Activated CD4-positive, CD25-positive, alpha-beta regulatory T cell (primary cell): ENCODE measurements around the gene ANKRD11.
"Not testable (repeated sequence)": the region's sequence is repeated elsewhere in the genome, so short reads cannot be mapped to it uniquely, and the experiment has no call there.

ENCODE experiments used
- DNase-seq, 4 experiments: peaks; one replicate each; lab custom pipeline; 2025; lab: John Stamatoyannopoulos, UW

Gene ANKRD11

GRCh38 chr16:89280546-89281188 is 209.7 kb downstream of the ANKRD11 start:
- DNase-seq = no peak

- DNase-seq = no peak
These were observed 210.5 kb downstream of the ANKRD11 start for GRCh38 chr16:89279666-89280481.

DNA sequence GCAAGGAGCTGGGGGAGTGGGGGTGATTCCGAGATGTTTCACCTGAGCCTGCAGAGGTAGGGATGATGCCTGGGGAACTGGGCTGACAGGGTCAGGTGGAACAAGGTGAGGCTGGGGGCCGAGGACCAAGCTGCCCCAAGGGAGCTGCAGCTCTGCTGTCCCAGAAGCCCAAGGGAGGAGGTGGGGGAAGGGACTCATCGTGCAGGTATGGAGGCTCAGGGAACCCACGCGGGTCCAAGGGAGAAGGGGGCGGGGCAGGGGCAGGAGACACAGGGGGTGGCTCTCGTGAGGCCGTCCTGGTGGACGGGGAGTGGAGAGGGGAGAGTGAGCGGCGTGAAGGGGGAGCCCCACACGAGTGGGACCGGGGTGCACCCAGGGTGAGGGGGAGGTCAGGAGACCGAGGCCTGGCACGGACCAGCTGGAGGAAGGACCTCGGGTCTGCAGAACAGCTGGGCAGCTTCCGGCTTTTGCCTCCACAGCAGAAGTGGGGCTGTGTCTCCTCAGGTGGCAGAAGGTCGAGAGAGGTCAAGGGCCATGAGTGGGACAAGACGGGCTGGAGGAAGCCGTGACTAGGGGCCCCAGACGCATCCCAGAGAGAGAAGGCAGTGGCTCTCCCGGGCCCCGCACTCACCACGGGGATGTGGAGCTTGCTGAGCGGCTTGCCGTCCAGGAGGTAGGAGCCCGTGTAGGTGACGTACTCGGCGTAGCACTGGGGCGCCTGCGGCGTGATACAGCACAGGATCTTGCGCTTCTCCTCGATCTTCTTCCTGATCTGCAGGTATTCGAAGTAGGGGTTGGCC is 211.7 kb downstream of the ANKRD11 start:
- DNase-seq = no peak

DNA sequence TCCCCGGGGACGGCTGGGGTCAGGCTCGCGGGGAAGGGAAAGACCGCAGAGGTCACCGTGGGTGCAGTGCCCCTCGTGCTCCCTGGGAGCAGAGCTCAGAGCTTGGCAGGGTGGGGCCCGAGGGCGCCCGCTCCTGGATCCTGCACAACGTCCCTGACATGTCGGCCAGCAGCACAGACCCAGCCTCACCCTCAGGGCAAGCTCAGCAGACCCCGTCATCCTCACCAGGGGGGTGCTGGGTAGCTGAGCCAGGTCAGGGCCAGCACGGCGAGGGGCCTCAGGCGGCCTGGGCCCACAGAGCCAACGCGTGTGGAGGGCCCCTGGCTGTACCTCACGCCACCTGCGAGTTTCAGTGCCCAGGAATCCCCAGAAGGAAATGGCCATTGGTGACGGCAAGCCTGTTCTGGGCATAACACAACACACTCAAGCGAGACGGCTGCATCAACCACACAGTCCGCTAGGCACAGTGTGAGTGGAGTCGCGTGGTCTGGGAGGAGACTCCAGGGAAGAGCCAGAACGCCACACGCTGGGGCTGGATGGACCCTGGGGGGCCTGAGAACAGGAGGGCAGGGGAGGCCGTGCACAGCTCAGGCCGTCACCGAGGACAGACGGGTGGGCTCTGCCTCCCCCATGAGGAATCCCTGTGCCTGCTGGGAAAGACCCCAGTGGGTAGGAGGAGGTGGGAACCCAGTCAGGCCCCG is 212.6 kb downstream of the ANKRD11 start:
- no peak for DNase-seq

GRCh38 chr16:89277049-89277448 is 213.3 kb downstream of the ANKRD11 start:
- no peak for DNase-seq

DNA sequence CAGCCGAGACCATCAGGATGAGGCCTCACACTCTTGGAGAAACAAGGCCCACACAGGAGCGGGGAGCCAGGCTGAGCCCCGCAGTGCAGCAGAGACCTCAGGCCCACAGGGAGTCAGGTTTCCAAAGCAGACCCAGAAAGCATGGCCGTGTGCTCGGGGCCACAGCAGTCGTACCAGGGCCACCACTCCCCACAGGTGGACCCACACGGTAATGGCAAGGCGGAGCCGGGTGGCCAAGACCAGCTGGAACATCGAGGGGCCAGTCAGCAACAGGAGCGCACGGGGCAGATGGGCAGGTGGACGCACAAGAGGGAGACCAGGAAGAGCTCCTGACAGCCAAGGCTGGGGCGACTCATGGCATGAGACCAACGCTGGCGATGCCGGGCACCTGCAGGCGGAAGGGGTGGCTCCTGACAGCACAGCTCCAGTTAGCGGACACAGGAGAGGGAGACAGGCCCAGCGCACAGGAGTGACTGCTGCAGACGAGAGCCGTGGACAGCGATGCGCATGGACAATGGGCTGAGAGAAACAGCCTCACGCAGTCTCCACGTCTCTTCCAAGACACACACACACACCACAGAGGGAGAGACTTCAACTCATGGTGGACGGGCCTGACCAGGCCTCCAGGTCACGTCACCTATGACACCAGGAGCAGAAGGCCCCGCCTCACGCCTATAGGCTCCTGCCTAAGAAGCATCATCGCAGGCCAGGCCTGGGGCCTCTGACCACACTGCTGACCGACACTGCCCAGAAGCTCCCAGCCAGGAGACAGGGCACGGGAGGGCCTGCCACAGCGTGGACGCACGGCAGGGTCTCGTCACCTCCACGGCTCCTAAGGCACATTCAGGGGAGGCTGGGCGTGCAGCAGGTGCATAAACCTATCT is 214.3 kb downstream of the ANKRD11 start:
- DNase-seq = no peak

DNA sequence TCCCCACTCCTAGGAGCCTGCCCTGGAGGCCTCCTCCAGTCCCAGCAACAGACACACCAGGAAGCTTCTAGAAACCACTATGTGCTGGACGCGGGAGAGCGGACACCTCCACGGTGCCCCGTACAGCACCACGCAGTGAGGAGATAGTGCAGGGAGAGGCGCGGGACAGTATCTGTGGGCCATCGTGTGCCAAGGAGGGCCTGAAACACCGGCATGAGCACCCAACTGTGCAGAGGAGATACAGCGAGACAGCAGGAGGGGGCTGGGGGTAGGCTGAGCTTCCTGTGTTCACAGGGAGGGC is 215.1 kb downstream of the ANKRD11 start:
- no peak for DNase-seq

DNA sequence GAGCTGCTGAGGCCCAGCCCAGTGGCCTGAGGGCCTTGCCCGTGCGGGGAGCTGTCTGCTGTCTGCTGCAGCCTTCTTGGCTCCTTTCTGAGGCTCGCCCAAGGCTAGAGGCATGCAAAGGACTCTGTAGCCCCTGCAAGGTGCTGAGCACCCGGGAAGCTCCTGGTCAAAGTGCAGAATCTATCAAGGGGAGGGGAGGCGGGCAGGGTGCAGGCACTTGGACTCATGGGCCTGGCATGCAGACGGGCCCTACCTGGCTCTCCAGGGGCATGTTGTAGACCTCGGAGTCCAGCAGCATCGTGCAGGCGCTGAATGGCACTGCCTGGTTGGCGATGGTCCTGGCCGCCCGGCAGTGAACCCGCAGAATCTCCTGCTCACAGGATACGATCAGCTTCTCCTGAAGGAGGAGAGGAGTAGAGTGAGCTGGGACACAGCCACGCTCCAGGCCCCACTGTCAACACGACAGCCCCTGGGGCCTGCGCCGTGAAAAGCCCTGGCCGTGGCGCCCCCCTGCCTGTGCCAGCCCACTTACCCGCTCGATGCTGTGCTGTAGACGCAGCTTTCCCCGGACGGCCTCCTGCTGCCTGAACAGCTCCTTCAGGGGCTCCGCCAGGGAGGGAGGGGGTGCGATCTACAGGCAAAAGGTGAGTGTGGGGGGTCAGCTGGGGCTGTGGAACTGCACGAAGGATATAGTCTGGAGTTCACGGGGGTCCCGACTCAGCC is 215.6 kb downstream of the ANKRD11 start:
- DNase-seq = no peak

- DNase-seq = no peak
These were observed 216.5 kb downstream of the ANKRD11 start for GRCh38 chr16:89273741-89274472.

DNA sequence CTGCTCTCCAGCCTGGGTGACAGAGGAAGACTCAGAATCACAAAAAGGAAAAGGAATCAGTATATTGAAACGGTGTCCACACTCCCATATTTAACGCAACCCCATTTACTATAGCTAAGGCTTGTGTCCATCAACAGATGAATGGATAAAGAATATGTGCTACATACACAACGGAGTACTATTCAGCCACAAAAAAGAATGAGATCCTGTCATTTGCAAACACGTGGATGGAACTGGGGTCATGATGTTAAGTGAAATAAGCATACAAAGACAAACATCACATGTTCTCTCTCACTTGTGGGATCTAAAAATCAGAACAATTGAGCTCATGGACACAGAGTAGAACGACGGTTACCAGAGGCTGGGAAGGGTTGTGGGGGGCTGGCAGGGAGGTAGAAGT is 217.7 kb downstream of the ANKRD11 start:
- DNase-seq = no peak

DNA sequence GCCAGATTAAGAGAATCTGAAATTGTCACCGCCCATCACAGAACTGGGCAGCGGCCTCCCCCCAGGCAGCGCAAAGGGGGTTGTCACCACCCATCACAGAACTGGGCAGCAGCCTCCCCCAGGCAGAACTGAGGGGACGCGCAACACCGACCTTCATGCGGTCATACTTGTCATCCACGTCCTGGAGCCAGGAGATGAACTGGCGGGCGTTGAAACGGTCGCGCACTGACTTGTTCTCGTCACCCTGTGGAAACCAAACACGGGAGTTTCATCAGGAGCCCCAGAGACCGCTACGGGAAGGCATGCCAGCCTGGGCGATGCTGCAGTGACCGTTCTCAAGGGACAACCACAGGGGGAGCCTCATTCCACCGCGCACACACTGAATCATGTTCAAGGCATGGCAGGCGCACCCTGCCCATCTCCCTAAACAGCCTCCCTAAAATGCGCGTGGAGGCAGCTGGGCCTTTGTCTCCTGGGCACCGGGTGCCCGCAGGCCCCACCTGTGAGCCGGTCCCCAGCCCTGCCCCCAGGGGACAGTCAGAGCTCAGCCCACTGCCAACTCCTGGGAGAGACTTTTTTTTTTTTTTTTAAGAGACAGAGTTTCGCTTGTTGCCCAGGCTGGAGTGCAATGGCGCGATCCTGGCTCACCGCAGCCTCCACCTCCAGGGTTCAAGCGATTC is 219.6 kb downstream of the ANKRD11 start:
- DNase-seq = no peak

DNA sequence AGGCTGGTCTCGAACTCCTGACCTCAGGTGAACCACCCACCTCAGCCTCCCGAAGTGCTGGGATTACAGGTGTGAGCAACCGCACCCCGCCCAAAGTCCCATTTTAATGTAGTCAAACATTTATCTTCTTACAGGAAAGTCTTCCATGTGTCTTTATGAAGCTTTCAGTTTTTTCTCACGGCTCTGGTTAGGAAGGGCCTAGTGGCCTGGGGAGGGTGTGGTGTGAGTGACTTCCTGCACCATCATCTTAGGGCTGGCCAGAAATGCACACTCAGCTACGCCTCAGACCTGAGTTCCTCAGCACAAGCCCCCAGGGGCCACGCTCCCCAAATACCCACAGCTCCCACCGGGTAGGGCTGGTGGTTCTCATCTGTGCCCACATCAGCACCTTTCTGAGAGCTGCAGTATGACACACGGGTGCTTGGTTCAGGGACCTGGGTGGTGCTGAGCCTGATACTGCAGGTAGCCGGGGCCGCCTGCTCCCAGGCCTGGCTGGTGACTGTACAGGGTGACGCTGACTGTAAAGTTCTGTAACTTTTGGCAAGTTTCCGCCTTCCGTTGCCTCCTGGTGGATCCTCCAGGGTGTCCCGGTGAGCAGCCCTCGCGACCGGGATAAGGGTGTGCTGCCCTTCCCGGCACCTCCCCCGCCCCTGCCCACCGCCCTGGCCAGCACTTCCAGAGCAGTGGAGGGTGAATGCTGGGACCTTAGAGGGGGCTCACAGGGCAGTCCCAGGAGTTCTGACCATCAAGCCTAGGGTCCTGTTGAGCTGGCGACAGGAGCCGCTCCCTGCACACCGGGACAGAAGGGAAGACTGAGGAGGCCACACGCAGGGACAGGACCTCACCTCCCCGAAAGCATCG is 220.3 kb downstream of the ANKRD11 start:
- no peak for DNase-seq

- DNase-seq = no peak
These were observed 221.2 kb downstream of the ANKRD11 start for GRCh38 chr16:89268987-89269735.

GRCh38 chr16:89268585-89268984 is 221.8 kb downstream of the ANKRD11 start:
- DNase-seq = no peak

DNA sequence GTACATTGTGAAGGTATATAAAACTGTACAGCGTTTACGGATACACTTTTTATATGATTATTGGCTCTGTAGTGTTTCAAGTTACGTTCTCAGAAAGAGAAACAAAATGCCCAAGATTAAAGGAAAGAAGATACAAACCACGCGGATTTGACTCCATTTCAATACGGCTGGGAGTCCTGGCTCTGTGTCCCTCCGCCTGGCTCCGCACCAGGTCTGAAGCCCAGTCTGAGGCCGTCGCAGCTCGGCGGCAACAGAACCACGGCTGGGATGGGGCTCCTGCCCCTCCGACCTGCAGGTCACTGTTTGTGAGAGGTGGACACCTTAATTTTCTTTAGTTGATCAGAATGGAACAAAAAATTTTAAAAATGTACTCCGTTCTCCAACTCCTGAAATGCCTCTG is 222.6 kb downstream of the ANKRD11 start:
- DNase-seq = not testable (repeated sequence)

DNA sequence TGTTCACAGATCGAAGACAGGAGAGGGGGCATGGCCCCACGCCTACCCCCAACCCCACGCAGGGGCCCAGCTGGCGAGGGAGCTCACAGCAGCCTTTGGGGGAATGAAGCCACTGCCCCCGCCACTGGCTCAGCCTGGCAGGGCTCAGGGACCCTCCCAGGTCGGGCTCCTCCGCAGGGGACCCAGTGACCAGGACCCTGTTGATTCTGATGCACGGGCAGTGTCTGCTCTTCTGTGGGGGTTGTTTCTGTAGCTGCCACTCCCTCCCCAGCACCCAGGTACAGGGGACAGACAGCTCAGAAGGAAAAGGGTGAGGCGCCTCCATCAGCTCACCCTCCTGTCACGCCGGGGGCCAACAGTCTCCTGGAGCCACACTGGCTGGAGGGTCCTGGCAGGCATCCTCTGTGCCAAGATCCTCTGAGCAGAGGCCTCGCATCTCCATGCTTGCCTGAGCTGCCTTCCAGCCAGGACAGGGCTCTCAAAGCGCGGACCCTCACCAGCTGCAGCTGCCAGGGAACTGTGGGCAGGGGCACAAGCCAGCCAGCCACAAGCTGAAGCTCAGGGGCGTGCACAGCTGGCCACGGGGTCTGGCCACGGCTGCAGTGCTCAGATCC is 223.7 kb downstream of the ANKRD11 start:
- no peak for DNase-seq

GRCh38 chr16:89265647-89266046 is 224.7 kb downstream of the ANKRD11 start:
- no peak for DNase-seq
